ENCODE results near the gene TAX1BP1.

DNA sequence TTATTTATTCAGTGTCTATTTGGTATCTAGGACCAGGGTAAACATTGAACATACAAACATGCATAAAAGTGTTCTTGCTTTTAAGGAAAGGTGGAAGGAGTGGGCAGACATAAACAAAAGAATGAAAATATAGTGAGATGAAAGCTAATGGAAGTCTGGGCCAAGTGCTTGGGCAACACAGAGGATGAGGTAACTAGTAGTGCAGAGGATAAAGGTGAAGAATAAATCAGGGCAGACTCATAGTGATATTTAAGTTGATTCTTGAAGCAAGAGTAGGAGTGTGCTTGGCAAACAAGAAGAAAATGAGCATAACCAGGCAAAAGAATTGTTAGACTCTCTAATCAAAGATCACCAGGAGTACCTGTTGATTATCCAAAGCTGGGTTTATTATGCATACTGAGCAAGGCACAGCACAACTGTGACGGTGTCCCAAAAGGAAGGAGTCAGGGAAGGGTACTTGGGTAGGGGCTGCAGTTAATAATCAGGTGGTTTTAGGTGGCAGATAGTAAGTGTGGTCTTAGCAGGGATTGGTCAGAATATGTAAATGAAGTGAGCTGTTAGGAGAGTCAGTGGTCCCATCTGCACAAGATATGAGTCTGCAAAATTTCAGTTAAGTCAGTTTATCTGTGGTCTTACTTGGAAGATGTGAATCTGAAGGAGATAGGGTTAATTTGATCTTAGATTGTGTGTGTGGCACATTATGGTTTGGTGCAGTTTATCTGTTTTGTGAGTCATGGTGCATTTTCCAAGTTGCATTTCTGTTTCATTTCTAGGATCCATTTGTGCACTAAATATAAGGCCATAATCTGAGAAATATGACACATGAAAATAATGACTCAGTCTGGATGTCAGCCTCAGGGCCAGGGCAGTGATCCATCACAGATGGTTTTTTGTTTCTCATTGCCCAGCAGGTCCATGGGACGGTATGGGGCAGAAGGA is 30.6 kb upstream of the TAX1BP1 start:
- TF ChIP-seq, protein P1, sequence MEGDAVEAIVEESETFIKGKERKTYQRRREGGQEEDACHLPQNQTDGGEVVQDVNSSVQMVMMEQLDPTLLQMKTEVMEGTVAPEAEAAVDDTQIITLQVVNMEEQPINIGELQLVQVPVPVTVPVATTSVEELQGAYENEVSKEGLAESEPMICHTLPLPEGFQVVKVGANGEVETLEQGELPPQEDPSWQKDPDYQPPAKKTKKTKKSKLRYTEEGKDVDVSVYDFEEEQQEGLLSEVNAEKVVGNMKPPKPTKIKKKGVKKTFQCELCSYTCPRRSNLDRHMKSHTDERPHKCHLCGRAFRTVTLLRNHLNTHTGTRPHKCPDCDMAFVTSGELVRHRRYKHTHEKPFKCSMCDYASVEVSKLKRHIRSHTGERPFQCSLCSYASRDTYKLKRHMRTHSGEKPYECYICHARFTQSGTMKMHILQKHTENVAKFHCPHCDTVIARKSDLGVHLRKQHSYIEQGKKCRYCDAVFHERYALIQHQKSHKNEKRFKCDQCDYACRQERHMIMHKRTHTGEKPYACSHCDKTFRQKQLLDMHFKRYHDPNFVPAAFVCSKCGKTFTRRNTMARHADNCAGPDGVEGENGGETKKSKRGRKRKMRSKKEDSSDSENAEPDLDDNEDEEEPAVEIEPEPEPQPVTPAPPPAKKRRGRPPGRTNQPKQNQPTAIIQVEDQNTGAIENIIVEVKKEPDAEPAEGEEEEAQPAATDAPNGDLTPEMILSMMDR (IDR thresholded peaks at IDR 0.05), result no peak
- no peak for TF ChIP-seq POLR2A (IDR thresholded peaks at IDR 0.05)
